Measurements from ENCODE around the gene STAB1. TPM values are rescaled to one million over a fixed set of nuclear protein-coding genes. Genes with fewer than 3 reads are reported as not detected.

Gene STAB1
- total RNA-seq, 3 donors from 2014 or later, result 47.7 to 149 (median 55.4) TPM

DNA sequence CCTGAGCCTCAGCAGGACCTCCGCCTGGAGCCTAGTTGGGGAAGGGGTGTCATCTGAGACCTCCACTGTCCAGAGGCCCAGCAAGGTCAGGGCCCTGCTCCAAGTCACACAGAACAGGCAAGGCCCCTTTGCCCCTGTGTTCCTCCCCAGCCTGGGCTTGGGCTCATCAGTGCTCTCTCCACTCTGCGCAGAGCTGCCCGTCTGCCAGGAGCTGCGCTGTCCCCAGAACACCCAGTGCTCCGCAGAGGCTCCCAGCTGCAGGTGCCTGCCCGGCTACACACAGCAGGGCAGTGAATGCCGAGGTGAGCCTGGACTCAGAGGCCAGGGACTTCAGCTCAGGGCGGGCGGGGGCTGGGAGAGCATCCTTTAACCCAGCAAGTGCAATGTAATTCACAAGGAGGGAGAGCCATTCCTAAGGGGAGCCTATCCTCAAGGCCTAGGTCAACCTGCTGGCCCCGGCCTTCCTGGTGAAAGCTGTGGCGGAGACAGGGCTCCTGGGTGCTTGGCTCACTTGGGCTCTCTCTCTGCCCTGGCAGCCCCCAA is 7.7 kb downstream of the STAB1 start:
- no peaks in the 10 kb centered on the region for H3K9me3 ChIP-seq
- no peaks in the 10 kb centered on the region for H3K36me3 ChIP-seq
- intact Hi-C loops (cut with DNase I; ENCODE audit: low total_unique reads), result no loop called here
- no peaks in the 10 kb centered on the region for H3K27me3 ChIP-seq
- no peak overlapping the region for H3K4me3 ChIP-seq
- H3K4me1 ChIP-seq, result no peaks in the 10 kb centered on the region
- TF ChIP-seq POLR2A (IDR thresholded peaks at IDR 0.05), result no peak
- TF ChIP-seq CTCF (IDR thresholded peaks at IDR 0.05), result no peak
- no peak for TF ChIP-seq POLR2AphosphoS5 (IDR thresholded peaks at IDR 0.05)
- H3K27ac ChIP-seq, result no peak overlapping the region
- no peak for DNase-seq (ENCODE audit: low spot score in 2 of 2)

DNA sequence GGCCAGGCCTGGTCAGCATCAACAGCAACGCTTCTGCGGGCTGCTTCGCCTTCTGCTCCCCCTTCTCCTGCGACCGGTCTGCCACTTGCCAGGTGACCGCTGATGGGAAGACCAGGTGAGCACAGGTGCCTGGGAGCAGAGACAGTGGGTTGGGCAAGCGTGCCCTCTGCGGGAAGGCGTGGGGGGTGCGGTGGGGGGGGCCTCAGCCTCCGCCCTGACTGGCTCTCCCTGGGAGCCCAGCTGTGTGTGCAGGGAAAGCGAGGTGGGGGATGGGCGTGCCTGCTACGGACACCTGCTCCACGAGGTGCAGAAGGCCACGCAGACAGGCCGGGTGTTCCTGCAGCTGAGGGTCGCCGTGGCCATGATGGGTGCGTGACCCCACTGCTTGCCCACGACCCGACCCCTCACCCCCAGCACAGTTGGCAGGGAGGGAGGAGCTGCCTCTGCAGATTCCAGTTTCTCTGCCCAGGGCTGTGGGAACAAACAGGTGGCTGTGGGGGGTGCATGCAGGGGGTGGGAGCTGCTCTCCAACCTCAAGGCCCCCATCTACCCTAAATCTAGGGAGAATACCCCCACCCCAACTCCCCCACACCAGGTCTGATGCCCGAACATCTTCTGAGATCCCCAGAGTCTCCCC is 8.8 kb downstream of the STAB1 start:
- no peak overlapping the region for H3K27ac ChIP-seq
- TF ChIP-seq POLR2AphosphoS5 (IDR thresholded peaks at IDR 0.05), result no peak
- TF ChIP-seq CTCF (IDR thresholded peaks at IDR 0.05), result no peak
- no peak for TF ChIP-seq POLR2A (IDR thresholded peaks at IDR 0.05)
- no peaks in the 10 kb centered on the region for H3K9me3 ChIP-seq
- H3K4me3 ChIP-seq, result no peak overlapping the region
- no peaks in the 10 kb centered on the region for H3K27me3 ChIP-seq
- no peaks in the 10 kb centered on the region for H3K4me1 ChIP-seq
- no peaks in the 10 kb centered on the region for H3K36me3 ChIP-seq
- DNase-seq (ENCODE audit: low spot score in 2 of 2), result no peak
- intact Hi-C loops (cut with DNase I; ENCODE audit: low total_unique reads), result no loop called here

DNA sequence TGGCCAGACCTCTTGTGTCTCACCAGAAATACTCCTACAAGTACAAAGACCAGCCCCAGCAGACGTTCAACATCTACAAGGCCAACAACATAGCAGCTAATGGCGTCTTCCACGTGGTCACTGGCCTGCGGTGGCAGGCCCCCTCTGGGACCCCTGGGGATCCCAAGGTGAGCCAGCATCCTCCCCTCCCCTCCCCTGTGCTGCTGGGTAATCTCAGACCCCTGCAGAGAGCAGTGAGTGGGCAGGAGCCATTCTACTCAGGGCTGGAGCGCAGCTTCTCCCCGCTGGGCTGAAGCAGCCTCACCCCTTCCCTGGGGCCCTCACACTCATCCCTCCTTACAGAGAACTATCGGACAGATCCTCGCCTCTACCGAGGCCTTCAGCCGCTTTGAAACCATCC is 9.8 kb downstream of the STAB1 start:
- H3K4me3 ChIP-seq, result no peak overlapping the region
- DNase-seq (ENCODE audit: low spot score in 2 of 2), result no peak
- no peaks in the 10 kb centered on the region for H3K4me1 ChIP-seq
- H3K9me3 ChIP-seq, result no peaks in the 10 kb centered on the region
- H3K36me3 ChIP-seq, result no peaks in the 10 kb centered on the region
- TF ChIP-seq POLR2A (IDR thresholded peaks at IDR 0.05) (no peak), POLR2AphosphoS5 (IDR thresholded peaks at IDR 0.05) (no peak), CTCF (IDR thresholded peaks at IDR 0.05) (no peak)
- H3K27me3 ChIP-seq, result no peaks in the 10 kb centered on the region
- intact Hi-C loops (cut with DNase I; ENCODE audit: low total_unique reads), result no loop called here
- no peak overlapping the region for H3K27ac ChIP-seq

DNA sequence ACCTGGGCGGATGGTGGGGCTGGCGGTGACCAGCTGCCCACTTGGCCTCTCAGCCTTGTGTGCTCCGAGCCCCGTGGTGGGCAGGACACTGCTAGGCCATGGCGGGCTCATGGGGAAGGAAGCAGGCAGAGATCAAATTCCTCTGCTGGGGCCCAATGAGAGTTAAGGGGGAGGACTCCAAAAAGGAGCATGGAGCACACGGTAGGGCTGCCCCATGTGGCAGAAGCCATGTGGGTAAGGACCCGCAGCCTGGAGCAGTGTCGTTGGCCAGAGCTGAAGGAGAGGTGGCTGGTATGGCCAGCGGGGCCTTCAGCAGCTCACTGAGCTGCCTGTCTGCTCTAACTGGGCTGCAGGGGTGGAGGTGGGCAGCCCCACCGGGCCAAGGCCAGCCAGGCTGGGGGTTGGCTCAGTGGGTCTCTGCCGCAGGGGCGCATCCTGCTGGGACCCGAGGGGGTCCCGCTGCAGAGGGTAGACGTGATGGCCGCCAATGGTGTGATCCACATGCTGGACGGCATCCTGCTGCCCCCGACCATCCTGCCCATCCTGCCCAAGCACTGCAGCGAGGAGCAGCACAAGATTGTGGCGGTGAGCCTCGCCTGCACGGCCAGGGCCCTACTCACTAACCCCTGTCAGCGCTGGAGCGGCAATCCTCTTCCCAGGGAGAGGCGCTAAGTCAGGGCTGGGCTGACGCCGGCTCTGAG is 11.3 kb downstream of the STAB1 start:
- H3K36me3 ChIP-seq, result no peaks in the 10 kb centered on the region
- no peaks in the 10 kb centered on the region for H3K4me1 ChIP-seq
- H3K4me3 ChIP-seq, result no peak overlapping the region
- intact Hi-C loops (cut with DNase I; ENCODE audit: low total_unique reads), result no loop called here
- H3K27ac ChIP-seq, result no peak overlapping the region
- H3K27me3 ChIP-seq, result no peaks in the 10 kb centered on the region
- TF ChIP-seq POLR2AphosphoS5 (IDR thresholded peaks at IDR 0.05) (no peak), CTCF (IDR thresholded peaks at IDR 0.05) (no peak), POLR2A (IDR thresholded peaks at IDR 0.05) (no peak)
- no peaks in the 10 kb centered on the region for H3K9me3 ChIP-seq
- DNase-seq (ENCODE audit: low spot score in 2 of 2), result no peak

DNA sequence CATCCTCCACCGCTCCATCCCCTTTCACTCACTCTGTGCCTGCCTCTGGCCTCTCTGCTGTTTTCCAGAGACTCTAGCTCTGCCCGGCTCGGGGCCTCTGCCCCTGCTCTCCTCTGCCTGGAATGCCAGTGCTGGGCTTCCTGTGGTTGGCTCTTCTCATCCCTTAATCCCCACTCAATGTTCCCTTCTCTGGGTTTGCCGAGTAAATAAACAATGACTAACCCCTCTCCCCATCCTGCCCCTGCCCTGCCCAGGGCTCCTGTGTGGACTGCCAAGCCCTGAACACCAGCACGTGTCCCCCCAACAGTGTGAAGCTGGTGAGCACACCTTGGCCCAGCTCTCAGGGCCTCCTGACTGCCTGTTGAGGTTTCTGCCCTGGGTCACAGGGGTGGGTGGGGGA is 12.2 kb downstream of the STAB1 start:
- no peak for DNase-seq (ENCODE audit: low spot score in 2 of 2)
- Histone ChIP-seq H3K27me3 (no peaks in the 10 kb centered on the region), H3K36me3 (no peaks in the 10 kb centered on the region), H3K27ac (no peak overlapping the region), H3K9me3 (no peaks in the 10 kb centered on the region), H3K4me1 (no peaks in the 10 kb centered on the region), H3K4me3 (no peak overlapping the region)
- intact Hi-C loops (cut with DNase I; ENCODE audit: low total_unique reads), result no loop called here
- TF ChIP-seq POLR2A (IDR thresholded peaks at IDR 0.05) (no peak), CTCF (IDR thresholded peaks at IDR 0.05) (no peak), POLR2AphosphoS5 (IDR thresholded peaks at IDR 0.05) (no peak)

Measured in breast epithelium (tissue), 4 donors.